WTC11 (cell line): ENCODE results near the gene ABCA5. TPM values are rescaled to one million over a fixed set of nuclear protein-coding genes. Genes with fewer than 3 reads are reported as not detected.

ENCODE experiments used
- ATAC-seq: fragments of 200-7000 bp; cut with Tn5 transposase; 2 replicates; pipeline ENCODE4 v1.10.0; 2021; ENCODE audit warnings: mild to moderate bottlenecking, moderate library complexity
- CTCF ChIA-PET: fragments of 300-600 bp; sonication (Branson Sonifier 250); formaldehyde crosslinking; loops from one replicate; lab custom pipeline; 2021; ENCODE audit warnings: antibody characterized with exemption; lab: Charles Lee
- POLR2A ChIA-PET: fragments of 350-600 bp; sonication (Branson Sonifier 250); formaldehyde crosslinking; loops from one replicate; lab custom pipeline; 2021; ENCODE audit warnings: antibody characterized with exemption; lab: Charles Lee
- DNase-seq: peaks from one replicate; pipeline ENCODE4 v3.0.0; 2021; ENCODE audit warnings: low spot score
- H3K27ac Mint-ChIP-seq: 2 replicates; pipeline ENCODE4 v1.8.0; 2021; ENCODE audit warnings: mixed read lengths
- H3K27me3 Mint-ChIP-seq: 2 replicates; pipeline ENCODE4 v1.8.0; 2021; ENCODE audit warnings: low read depth, mild to moderate bottlenecking, moderate library complexity, mixed read lengths
- H3K36me3 Mint-ChIP-seq: 2 replicates; pipeline ENCODE4 v1.8.0; 2021; ENCODE audit warnings: mixed read lengths
- H3K4me1 Mint-ChIP-seq: 2 replicates; pipeline ENCODE4 v1.8.0; 2022; ENCODE audit warnings: mixed read lengths
- H3K4me3 Mint-ChIP-seq: 2 replicates; pipeline ENCODE4 v1.8.0; 2021; ENCODE audit warnings: mild to moderate bottlenecking, moderate library complexity, mixed read lengths
- H3K9me3 Mint-ChIP-seq: 2 replicates; pipeline ENCODE4 v1.8.0; 2021; ENCODE audit warnings: mixed read lengths
- AFF4 ChIP-seq: sonication (generic); formaldehyde crosslinking; IDR thresholded peaks from 2 replicates; pipeline ENCODE4 v1.8.1; 2023; ENCODE audit warnings: mild to moderate bottlenecking, missing genetic modification reagents, borderline replicate concordance
- ERG ChIP-seq: fragments of 250-450 bp; sonication (Bioruptor Pico); IDR thresholded peaks from 2 replicates; pipeline ENCODE4 v1.8.0; 2021; ENCODE audit warnings: mild to moderate bottlenecking
- ETV6 ChIP-seq: sonication (generic); formaldehyde crosslinking; IDR thresholded peaks from 2 replicates; pipeline ENCODE4 v1.8.1; 2022; ENCODE audit warnings: mild to moderate bottlenecking, missing genetic modification reagents
- FOXJ3 ChIP-seq: sonication (generic); formaldehyde crosslinking; IDR thresholded peaks from 2 replicates; pipeline ENCODE4 v1.9.0; 2021; ENCODE audit warnings: missing genetic modification reagents, mild to moderate bottlenecking, borderline replicate concordance
- GTF2I ChIP-seq: fragments of 250-450 bp; sonication (Bioruptor Pico); conservative IDR thresholded peaks from 2 replicates; pipeline ENCODE4 v1.4.0; 2021; ENCODE audit warnings: mild to moderate bottlenecking
- MXD4 ChIP-seq: fragments of 250-450 bp; sonication (Bioruptor Pico); IDR thresholded peaks from 2 replicates; pipeline ENCODE4 v1.8.0; 2021; ENCODE audit warnings: mild to moderate bottlenecking, moderate library complexity, borderline replicate concordance
- NFATC4 ChIP-seq: fragments of 250-450 bp; sonication (Bioruptor Pico); IDR thresholded peaks from 2 replicates; pipeline ENCODE4 v1.9.0; 2021; ENCODE audit warnings: mild to moderate bottlenecking
- OVOL2 ChIP-seq: fragments of 250-450 bp; sonication (Bioruptor Pico); IDR thresholded peaks from 2 replicates; pipeline ENCODE4 v1.9.0; 2021; ENCODE audit warnings: mild to moderate bottlenecking, borderline replicate concordance
- ZMAT4 ChIP-seq: fragments of 250-450 bp; sonication (Bioruptor Pico); IDR thresholded peaks from 2 replicates; pipeline ENCODE4 v1.9.0; 2021; ENCODE audit warnings: mild to moderate bottlenecking
- ZNF121 ChIP-seq: sonication (generic); formaldehyde crosslinking; IDR thresholded peaks from 2 replicates; pipeline ENCODE4 v1.8.0; 2023; ENCODE audit warnings: missing genetic modification reagents
- total RNA-seq: library from RNA; stranded (reverse); gene quantifications from 3 replicates; pipeline ENCODE4 v1.2.3, GENCODE V29; 2021
- TF ChIP-seq, protein P1 (sequence below): fragments of 250-450 bp; sonication (Bioruptor Pico); IDR thresholded peaks from 2 replicates; pipeline ENCODE4 v1.9.0; 2021; ENCODE audit warnings: mild to moderate bottlenecking, borderline replicate concordance
- TF ChIP-seq, protein P2 (sequence below): fragments of 250-450 bp; sonication (Bioruptor Pico); IDR thresholded peaks from 2 replicates; pipeline ENCODE4 v1.9.0; 2021; ENCODE audit warnings: moderate library complexity, mild to moderate bottlenecking, inconsistent platforms, borderline replicate concordance
- TF ChIP-seq, protein P3 (sequence below): fragments of 250-450 bp; sonication (Bioruptor Pico); conservative IDR thresholded peaks from 2 replicates; pipeline ENCODE4 v1.9.0; 2021; ENCODE audit warnings: mild to moderate bottlenecking

The ABCA5 gene
- total RNA-seq, 1 experiment from 2014 or later: 1.8 TPM

- TF ChIP-seq, protein P1, sequence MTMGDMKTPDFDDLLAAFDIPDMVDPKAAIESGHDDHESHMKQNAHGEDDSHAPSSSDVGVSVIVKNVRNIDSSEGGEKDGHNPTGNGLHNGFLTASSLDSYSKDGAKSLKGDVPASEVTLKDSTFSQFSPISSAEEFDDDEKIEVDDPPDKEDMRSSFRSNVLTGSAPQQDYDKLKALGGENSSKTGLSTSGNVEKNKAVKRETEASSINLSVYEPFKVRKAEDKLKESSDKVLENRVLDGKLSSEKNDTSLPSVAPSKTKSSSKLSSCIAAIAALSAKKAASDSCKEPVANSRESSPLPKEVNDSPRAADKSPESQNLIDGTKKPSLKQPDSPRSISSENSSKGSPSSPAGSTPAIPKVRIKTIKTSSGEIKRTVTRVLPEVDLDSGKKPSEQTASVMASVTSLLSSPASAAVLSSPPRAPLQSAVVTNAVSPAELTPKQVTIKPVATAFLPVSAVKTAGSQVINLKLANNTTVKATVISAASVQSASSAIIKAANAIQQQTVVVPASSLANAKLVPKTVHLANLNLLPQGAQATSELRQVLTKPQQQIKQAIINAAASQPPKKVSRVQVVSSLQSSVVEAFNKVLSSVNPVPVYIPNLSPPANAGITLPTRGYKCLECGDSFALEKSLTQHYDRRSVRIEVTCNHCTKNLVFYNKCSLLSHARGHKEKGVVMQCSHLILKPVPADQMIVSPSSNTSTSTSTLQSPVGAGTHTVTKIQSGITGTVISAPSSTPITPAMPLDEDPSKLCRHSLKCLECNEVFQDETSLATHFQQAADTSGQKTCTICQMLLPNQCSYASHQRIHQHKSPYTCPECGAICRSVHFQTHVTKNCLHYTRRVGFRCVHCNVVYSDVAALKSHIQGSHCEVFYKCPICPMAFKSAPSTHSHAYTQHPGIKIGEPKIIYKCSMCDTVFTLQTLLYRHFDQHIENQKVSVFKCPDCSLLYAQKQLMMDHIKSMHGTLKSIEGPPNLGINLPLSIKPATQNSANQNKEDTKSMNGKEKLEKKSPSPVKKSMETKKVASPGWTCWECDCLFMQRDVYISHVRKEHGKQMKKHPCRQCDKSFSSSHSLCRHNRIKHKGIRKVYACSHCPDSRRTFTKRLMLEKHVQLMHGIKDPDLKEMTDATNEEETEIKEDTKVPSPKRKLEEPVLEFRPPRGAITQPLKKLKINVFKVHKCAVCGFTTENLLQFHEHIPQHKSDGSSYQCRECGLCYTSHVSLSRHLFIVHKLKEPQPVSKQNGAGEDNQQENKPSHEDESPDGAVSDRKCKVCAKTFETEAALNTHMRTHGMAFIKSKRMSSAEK: no peak
- TF ChIP-seq ETV6 (no peak), ZMAT4 (no peak), NFATC4 (CRISPR knock-in tag) (no peak), OVOL2 (no peak), FOXJ3 (no peak)
Measured at GRCh38 chr17:69208640-69209039, 118.3 kb downstream of the ABCA5 start (continued).

DNA sequence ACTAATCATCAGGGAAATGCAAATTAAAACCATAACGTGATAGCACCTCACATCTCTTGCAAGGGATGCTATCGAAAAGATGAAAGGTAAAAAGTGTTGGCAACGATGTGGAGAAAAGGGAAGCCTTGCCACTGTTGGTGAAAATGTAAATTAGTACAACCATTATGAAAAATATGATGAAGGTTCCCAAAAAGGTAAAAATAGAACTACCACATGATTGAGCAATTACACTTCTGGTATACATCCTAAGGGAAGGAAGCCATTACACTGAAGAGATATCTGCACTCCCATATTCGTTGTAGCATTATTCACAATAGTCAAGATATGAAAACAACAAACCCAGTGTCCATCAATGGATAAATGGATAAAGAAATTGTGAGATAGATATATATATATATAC, 119.8 kb downstream of the ABCA5 start:
- H3K36me3 Mint-ChIP-seq: no peaks in the 10 kb centered on the region
- ATAC-seq: no peak

More for the DNA sequence above, 119.8 kb downstream of the ABCA5 start:
- Mint-ChIP-seq H3K4me3 (no peak overlapping the region), H3K9me3 (peaks cover 8% of the 10 kb centered on the region; the same call in 1 of the 2 replicates), H3K4me1 (no peaks in the 10 kb centered on the region), H3K27ac (no peak overlapping the region), H3K27me3 (no peaks in the 10 kb centered on the region)
- no peak for DNase-seq
- CTCF ChIA-PET: no interaction called here
- no peak for TF ChIP-seq AFF4
- no peak for TF ChIP-seq ERG (CRISPR knock-in tag)
- TF ChIP-seq ZNF121: no peak
- no peak for TF ChIP-seq GTF2I (CRISPR knock-in tag)
- TF ChIP-seq, protein P2, sequence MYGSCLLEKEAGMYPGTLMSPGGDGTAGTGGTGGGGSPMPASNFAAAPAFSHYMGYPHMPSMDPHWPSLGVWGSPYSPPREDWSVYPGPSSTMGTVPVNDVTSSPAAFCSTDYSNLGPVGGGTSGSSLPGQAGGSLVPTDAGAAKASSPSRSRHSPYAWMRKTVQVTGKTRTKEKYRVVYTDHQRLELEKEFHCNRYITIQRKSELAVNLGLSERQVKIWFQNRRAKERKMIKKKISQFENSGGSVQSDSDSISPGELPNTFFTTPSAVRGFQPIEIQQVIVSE (CRISPR knock-in tag): no peak
- TF ChIP-seq, protein P3, sequence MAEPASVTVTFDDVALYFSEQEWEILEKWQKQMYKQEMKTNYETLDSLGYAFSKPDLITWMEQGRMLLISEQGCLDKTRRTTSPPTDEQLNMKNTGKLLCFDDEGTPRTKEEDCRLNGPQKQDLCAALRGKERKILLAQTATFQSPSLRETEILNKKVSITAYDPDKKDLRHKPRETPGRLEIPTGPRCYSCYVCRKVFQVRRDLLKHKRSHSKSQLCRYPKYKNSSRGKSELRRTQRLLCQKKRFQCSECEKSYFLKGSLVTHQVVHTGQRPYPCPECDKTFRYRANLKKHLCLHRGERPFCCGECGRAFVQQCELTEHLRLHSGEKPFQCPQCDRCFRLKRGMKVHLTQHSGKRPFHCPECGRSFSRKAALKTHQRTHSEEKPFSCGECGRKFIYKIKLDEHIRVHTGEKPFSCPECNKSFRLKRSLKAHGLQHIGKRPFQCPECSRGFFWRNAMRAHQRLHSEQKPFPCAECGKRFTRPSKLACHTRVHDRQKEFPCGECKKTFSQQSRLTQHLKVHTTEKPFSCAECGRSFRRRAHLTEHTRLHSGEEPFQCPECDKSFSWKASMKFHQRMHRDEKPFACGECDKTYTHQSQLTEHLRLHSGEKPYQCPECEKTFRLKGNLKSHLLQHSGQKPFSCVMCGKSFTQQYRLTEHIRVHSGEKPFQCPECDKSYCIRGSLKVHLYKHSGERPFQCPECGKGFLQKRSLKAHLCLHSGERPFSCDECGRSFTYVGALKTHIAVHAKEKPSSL: no peak
- no peak for TF ChIP-seq MXD4 (CRISPR knock-in tag)
- POLR2A ChIA-PET: no interaction called here
